GM18861 (cell line): ENCODE data around the gene RANBP17.
"Not testable (repeated sequence)": the region's sequence is repeated elsewhere in the genome, so short reads cannot be mapped to it uniquely, and the experiment has no call there.

Experiments used
- ATAC-seq: cut with Tn5 transposase; IDR thresholded peaks from one replicate; pipeline ENCODE4 v1.9.1; 2021; ENCODE audit not compliant: unreplicated experiment

RANBP17 gene

DNA sequence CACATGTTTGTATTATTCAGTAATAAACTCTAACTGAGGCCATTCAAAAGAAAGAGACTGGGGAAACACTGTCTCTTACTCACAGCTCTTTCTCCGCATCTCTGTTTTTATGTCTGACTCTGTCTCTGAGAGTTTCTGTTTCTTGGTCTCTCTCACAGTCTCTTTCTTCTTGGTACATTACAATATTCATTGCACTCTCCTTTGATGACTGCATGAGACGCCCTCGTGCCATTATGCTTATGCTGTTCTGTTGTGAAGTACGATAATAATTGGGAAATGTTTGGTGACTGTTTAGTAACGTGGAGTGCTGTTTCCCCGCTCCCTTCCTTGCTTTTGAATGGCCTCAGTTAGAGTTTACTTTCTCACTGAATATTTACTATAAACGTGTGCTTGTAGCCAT, 421.9 kb downstream of the RANBP17 start:
- no peak for ATAC-seq

DNA sequence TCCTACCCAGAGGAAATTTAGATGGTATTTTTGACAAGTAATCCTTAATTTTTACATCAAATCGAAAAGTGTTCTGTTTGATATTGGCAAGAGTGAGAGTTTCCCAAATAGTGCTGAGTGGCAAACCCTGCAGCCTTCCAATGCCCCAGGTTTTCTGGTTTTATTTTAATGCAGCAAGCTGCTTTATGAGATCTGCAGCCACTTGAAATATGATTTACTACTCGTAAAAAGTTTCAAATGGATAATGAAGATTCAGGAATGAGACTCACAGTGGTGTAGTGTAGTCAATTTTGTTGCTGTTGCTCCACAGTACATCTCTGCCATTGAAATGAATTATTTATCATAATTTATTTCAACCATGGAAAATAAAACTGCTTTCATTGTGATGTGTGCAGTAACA, 423.6 kb downstream of the RANBP17 start:
- ATAC-seq = no peak

DNA sequence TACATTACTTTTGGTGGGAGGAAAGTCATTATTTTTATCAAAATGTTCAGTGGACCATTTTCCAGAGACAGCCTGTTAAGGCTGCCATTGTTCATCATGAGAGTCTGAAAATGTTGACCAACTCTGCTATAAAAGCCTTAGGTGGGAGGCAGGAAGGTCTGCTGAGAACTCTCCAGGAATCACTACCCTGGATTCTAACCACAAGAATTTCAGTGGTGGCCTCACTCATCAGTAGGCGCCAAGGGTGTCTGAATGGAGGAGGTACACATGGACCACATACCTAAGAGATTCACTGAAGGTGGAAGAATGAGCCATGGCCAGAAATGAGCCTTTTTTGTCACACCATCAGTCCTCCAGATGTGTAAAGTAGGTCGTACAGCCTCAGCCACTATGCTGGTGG, 426.2 kb downstream of the RANBP17 start:
- ATAC-seq = no peak

DNA sequence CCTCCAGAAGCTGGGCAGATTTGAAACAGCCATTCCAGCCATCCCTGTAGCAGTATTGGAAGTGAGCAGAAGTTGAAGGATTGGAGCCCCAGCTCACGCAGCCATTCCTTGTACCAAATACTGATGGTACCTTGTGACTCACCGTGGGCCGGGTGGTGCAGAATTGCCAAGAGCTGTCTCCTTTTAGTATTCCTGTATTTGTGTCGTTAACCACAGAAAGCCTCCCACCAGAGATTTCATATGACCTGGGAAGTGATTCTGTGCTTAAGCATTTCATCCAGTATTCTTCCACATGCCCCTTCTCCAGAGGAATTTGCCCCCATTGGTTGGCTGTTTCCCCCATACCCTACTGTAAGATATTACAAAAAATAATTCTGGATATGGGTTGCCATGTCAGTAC, 429.6 kb downstream of the RANBP17 start:
- ATAC-seq = no peak

DNA sequence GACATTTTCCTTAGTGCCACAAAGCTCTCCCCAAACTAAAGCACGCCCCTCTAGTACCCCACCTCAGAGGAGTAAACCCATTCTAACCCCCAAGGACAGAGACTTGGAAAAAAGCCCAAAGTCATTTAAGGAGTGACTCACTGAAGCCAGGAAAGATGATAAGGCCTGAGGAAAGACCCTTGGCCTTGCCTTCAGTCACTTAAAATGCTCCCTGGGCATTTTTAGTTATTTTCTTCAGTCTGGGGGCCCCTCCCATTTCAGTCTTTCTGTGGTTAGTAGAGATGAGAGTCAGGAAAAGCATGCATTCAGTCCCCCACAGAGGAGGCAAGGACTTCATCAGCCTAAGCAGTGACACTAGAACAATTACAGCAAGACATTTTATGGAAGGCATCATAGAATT, 433.5 kb downstream of the RANBP17 start:
- no peak for ATAC-seq

DNA sequence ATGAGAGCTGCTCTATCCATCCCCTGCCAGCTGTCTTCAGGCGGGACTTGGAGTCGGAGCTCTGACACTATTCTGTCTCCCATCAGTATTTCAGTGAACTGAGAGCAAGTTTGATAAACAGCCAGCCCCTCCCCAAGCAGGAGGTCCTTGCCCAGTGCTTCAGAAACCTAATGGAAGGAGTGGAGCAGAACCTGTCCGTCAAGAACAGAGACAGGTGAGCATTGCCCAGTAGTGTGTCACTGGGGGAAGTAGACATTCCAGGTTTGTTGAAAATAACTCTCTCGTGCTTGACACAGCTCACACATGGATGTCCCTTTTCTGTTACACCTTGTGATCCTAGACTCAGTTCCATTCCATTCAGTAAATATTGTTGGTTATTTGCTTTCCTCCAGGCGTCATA, 434.0 kb downstream of the RANBP17 start:
- ATAC-seq = no peak

DNA sequence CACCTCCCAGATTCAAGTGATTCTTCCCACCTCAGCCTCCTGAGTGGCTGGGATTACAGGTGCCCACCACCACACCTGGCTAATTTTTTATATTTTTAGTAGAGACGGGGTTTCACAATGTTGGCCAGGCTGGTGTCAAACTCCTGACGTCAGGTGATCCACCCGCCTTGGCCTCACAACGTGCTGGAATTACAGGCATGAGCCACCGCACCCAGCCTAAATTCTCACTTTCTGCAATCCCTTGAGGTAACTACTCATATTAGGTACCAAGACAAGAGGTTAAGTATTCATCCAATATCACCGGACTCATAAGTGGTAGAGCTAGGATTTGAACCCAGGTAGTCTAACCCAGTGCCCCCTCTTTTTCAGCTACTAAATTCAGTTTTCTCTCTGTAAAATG, 436.1 kb downstream of the RANBP17 start:
- not testable (repeated sequence) for ATAC-seq

DNA sequence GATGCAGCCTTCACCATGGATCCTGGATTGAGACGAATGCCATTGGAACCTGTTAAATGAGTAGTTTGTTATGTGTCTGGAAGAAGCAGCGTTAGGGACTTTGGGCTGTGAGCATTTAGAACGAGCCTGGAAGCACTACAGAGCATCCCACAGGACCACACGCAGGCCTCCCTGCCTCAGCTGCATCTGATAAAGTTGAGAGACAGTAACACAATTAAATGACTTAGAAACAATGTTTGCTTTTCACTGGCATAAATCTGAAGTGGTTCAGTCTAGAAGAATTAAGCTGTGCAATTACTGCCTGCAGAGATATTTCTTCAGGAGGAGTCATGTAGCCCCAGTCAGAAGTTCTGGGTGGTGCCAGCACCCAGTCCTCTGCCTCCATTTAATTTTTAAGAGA, 437.4 kb downstream of the RANBP17 start:
- no peak for ATAC-seq

DNA sequence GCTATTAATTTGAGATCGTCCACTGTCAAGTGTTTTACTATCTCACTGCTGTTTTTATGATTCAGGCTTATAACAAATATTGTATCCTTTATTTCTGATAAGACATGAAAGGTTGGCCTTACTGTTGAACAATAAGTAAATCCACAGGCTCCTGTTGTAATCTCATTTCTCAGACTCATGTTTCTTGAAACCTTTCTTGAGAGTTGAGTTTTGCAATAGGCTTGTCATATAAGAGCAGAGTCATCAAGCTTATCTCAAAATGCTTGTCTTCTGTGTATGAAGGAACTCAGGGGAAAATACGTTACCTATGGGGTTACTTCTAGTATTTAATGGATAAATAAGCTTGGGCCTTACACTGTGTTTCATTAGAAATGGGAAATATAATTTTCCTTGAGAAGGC, 438.0 kb downstream of the RANBP17 start:
- ATAC-seq = no peak

DNA sequence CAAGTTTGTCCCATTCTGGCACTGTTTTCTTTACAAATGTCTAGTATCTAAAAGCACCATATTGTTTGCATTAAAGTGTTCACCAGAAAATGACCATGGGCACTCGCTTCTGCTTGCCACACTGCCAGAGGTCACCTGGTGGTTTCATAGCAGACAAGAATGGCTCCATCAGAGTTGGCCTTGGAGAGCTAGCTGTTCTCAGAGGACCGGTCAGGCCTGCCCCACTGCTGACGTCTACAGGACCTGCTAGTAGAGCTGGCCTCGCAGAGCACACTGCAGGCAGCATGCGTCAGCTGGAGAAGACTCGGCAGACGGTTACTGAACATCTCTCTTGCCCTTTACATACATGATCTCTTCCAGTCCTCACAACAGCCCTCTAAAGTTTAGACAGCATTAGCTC, 438.5 kb downstream of the RANBP17 start:
- ATAC-seq = no peak

DNA sequence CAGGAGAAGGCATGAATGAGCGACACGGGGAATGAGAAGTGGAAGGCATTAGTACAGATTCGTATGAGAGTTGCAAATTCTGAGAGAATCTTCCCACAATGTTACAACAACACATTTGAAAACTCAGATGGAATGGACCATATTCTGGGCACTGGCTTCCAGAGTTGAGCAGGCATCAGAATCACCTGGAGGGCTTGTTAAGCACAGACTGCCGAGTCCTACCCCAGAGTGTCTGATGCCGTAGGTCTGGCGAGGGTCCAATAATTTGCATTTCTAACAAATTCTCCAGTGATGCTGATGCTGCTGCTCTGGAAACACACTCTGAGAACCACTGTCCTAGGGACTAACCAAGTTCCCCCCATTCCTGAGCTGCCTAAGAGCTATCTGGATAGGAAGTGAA, 444.3 kb downstream of the RANBP17 start:
- ATAC-seq = no peak

DNA sequence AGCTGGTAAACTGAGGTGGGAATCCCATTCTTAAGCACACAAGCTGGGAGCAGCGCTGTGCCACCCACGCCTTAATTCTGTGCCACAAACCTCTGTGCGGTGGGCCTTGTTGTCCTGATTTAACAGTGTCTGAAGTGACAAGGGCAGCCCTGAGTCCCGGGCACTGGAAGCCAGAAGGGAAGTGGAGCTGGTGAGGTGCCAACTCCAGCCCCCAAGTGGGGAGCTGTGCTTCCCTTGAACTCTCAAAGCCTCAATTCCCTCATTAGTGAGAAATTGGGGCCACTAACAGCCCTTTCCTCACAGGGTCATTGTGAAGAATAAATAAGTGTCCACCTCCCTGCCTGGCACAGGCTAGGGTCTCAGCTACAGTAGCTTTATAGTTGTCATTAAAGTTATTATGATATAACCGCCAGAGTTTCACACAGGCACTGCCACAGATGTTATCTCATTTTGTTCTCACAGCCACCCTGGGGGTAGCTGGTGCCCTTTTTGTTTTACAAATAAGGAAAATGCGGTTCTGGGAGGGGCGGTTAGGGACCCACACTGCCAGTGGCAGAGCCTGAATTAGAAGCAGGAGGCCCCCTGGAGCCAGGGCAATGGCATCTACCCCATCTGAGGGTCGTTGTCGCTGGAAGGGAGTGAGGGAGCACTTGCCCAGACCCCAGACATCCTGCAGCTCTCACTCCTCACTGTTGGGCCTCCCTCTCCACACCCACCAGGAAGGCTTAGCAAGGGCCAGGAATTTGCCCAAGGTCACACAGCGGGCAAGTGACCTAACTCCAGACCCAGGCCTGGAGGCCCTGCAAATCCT, 445.2 kb downstream of the RANBP17 start:
- no peak for ATAC-seq

DNA sequence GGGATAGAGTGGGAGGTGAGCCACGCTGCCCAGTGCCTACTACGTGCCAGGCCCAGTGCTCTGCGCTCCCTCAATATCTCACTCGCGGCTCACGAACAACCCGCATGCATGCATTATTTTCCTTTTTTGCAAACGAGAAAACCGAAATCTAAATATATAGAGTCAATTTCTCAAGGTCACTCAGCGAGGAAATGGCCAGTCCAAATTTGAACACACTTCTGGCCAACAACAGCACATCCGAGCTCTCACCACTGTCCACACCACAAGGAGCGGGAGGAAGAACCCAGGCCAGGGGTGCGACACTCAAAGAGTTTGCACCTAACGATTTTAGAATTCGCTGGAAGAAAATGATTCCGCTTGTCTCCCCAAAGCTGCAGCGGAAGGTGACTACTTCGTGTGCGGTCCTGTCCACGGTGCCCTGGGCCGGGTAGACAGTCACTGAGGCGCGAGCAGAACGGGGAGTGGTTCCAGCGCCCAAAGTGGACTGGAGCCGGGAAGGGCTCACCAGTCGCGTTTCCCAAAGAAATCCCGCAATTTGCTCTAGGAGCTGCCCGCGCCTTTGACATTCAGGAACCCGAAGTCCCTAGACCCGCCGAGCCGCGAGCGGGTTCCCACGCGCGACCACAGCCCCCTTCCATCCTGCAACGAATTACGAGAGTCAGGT, 446.1 kb downstream of the RANBP17 start:
- no peak for ATAC-seq

DNA sequence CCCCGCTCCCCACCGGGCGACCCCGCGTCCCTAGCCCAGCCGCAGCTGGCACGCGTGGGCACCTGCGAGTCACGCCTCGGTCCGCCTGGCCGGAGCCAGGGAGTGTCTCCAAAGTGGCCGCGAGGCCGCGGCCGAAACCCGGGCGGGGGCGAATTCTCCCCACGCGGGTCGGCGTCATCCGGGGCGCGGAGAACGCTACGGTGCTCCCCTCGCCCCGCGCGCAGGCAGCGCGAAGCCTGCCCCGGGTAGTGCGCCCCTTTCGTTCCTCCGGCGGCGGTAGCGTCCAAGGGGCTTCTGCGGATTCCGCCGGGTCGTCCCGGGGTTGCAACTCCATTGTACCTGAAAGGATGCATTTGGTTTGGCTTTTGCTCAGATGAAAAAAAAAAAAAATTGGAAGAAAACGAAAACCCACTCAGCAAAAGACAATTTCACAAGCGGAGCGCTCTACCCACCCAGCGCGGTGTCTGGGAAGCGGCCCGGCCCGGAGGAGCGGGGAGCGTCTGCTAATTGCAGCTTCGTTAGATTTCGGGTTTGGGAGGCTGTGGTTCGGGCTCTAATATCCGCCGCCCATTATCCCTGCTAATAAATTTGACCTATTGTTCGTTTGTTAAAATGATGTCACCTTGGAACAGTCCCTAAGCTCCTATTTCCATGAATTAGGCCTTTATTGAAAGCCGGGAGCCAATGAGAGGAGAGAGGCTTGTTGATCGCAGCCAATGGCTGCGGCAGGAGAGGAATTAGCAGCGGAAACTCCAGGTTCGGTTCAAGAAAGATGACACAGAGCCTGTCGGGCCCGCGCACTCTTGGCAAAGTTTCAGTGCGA, 446.8 kb downstream of the RANBP17 start, which contains the start of gene TLX3:
Gene TLX3 (plus strand): TSS at position 796 of the 823 bp plus-strand sequence. CDS start 118 bp downstream, outside the sequence.
- no peak for ATAC-seq

DNA sequence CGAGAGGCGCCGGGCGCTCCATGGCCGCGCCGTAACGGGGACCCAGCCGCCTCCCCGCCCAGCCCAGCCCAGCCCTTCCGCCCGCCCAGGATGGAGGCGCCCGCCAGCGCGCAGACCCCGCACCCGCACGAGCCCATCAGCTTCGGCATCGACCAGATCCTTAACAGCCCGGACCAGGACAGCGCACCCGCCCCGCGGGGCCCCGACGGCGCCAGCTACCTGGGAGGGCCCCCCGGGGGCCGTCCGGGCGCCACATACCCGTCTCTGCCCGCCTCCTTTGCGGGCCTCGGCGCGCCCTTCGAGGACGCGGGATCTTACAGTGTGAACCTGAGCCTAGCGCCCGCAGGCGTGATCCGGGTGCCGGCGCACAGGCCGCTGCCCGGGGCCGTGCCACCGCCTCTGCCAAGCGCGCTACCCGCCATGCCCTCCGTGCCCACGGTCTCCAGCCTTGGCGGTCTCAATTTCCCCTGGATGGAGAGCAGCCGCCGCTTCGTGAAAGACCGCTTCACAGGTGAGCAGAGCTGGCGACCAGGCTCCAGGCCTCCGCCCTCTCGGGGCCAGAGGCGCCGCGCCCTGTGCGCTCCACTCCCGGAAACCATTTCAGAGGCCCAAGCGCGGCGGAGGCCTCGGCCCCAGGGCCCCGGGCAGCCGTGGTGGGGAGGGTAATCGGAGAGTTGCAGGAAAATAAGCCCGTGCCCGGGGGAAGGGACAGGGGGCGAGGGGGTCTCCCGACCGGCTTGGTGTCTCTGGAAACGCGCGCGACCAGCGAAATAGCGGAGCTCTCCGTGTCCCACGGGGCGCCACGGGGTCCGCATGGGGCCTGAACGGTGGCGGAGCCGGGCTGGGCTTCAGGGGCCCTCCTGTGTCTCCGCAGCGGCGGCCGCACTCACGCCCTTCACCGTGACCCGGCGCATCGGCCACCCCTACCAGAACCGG, 447.7 kb downstream of the RANBP17 start:
- no peak for ATAC-seq

DNA sequence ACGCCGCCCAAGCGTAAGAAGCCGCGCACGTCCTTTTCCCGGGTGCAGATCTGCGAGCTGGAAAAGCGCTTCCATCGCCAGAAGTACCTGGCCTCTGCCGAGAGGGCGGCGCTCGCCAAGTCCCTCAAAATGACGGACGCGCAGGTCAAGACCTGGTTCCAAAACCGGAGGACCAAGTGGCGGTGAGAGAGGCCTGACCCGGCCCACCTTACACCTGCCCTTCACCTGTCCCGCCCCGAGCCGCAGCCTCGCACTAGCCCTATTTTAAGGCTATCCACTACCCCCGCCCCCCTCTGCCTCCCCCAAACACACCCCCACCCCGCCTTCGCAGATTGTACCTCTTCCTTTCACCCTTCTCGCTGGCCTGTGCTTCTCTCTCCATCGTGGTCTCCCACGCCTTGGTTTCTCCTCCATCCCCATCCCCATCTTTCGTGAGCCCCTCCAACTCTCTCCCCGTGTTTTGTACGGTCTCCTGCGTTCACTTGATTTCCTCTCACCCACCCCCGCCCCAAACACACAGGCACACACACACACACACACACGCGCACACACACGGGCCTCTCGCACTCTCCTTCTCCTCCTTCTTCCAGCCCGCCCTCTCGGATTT, 448.5 kb downstream of the RANBP17 start:
- ATAC-seq = no peak

DNA sequence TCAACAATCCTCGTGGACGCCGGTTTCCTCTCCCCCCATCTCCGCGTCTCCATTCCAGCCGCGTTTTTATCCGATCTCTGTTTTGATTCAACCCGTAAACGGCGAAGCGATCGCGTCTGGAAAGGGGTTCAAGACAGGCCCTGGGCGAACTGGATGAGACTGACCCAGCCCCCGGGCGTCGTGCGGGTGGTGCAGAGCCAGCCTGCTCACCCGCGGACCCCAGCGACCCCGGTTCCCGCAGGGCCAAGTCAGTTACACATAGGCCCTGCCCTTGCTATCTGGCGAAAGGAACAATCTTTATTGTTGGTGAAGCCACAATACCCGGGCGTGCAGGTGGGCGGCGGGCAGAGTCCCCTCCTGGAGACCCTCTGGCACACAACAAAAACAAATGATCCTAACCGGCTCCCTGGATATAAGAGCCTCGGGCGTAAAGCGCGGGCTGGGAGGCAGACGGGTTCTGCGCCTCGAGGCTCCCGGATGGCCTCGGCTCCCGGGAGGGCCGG, 449.1 kb downstream of the RANBP17 start:
- ATAC-seq = no peak

DNA sequence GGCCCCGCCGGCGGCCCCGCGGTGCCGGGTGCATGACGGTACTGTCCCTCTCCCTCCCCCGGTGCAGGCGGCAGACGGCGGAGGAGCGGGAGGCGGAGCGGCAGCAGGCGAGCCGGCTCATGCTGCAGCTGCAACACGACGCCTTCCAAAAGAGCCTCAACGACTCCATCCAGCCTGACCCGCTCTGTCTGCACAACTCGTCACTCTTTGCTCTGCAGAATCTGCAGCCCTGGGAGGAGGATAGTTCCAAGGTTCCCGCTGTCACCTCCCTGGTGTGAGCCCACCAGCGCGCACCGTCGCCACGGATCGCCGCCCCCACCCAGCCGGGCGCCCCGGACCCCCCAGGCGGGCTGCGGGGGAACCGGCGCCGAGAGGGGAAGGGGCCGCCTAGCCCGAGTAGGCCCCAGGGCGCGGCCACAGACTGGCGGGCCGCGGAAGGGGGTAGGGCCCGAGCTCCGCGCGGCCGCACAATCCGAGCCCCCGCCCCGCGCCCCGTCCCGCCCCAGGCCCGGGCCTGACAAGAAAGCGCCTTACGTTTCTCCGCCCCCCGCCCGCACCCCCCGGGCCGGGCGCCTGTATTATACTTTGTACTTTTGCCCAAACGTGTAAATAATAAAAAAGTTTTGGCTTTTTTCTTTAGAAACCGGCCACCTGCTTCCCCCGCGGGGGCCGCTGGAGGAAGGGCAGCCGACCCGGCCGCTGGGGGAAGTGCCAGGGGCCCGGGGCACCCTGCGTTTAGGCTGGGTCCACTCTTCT, 449.7 kb downstream of the RANBP17 start:
- ATAC-seq = no peak
